Choroid plexus epithelial cell (primary cell): Measurements from ENCODE around the gene LRRC59.

ENCODE experiments used
- DNase-seq: peaks from one replicate; pipeline ENCODE4 v3.0.0-alpha.2; 2010; ENCODE audit warnings: low read depth
- H3K4me3 ChIP-seq: 2 replicates; pipeline ENCODE4 v1.5.1; 2011; ENCODE audit warnings: low read depth, mild to moderate bottlenecking, control low read depth, low read length, moderate library complexity
- TF ChIP-seq, protein P1 (sequence below): conservative IDR thresholded peaks from 2 replicates; pipeline ENCODE4 v1.5.1; 2011; ENCODE audit warnings: low read depth, mild to moderate bottlenecking, control low read depth, inconsistent platforms, low read length, moderate library complexity

LRRC59 gene

DNA sequence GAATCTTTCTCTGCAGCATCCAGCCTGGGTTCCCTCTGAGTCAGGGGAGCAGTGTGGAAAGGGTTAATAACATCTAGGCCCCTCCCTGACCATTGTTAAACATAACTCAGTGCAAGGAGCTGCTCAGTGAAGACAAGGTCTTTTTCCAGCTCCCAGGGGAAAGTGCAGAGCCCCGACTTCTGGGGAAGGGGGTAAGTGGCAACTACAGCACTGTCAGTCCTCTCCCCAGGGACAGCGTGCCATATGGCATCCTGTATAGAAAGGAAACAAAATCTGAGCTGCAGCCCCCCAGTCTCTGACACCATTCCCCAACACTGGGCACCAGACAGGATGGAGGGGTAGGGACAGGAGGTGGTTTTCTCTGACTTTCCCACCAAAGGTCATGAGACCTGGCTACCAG lies 32.2 kb downstream of the LRRC59 start:
- H3K4me3 ChIP-seq: no peak overlapping the region
- TF ChIP-seq, protein P1, sequence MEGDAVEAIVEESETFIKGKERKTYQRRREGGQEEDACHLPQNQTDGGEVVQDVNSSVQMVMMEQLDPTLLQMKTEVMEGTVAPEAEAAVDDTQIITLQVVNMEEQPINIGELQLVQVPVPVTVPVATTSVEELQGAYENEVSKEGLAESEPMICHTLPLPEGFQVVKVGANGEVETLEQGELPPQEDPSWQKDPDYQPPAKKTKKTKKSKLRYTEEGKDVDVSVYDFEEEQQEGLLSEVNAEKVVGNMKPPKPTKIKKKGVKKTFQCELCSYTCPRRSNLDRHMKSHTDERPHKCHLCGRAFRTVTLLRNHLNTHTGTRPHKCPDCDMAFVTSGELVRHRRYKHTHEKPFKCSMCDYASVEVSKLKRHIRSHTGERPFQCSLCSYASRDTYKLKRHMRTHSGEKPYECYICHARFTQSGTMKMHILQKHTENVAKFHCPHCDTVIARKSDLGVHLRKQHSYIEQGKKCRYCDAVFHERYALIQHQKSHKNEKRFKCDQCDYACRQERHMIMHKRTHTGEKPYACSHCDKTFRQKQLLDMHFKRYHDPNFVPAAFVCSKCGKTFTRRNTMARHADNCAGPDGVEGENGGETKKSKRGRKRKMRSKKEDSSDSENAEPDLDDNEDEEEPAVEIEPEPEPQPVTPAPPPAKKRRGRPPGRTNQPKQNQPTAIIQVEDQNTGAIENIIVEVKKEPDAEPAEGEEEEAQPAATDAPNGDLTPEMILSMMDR: no peak
- DNase-seq: no peak

- H3K4me3 ChIP-seq: no peak overlapping the region
- DNase-seq: peak; percentile 52
- TF ChIP-seq, protein P1: peak; percentile 26
Observed at GRCh38 chr17:50364715-50365114, 32.6 kb downstream of the LRRC59 start.

DNA sequence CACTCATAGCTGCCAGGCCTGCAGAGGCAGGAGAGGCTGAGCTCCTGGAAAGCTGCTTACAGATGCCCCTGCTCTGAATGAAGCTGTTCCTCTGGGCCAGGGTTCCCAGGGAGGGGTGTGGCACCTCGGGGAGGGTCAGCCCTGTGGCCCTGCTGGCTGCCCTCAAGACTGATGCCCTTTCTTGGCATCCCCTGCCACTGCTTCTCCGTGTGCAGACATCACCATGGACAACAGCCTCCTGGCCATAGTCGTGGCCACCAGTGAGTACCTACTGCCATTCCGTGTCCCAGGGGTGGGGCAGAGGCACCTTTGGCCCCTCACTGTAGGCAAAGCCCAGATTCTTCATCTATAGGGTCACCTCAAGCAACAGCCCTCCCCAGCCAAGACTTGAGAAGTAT lies 33.3 kb downstream of the LRRC59 start:
- no peak for DNase-seq
- TF ChIP-seq, protein P1: no peak
- H3K4me3 ChIP-seq: no peak overlapping the region

DNA sequence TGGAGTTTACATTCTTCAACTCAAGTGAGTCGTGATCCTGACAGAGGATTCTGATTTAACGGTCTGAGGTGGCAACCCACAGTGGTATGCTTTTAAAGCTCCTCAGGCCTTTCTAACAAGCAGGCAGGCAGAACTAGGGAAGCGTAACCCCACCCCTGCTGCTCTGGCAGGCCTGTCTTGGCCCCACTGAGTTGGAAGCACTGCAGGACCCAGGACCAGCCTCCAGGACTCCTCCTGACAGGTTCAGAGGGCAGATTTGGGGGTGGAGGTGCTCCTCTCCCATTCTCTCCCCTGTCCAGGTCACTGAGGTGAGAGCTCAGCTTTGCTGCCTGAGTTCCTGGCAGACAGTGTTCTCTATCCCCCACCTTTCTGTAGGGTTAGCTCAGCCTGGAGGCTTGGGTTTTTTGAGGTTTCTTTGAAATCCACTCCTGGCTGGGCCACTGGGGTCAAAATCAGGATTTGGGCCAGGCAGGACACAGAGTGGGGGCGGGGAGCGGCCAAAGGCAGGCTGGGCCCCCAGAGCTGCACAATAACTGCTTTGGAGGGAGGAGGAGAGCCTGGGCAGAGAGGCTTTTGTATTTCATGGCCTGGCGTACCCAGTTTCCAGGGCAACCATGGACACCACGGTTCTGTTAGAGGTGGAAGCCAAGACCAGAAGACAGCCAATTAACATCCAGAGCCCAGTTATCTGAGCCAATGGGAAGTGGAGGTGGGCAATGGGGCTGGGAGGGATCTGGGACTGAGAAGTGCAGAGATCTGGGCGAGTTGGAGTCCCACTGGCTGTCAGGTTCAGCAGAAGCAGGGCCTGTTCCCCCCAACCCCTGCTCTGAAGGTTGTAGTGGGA lies 33.9 kb downstream of the LRRC59 start:
- TF ChIP-seq, protein P1: no peak
- DNase-seq: peak; percentile 81
- no peak overlapping the region for H3K4me3 ChIP-seq

GRCh38 chr17:50362661-50363060 lies 34.7 kb downstream of the LRRC59 start:
- no peak for DNase-seq
- H3K4me3 ChIP-seq: no peak overlapping the region
- TF ChIP-seq, protein P1: no peak

DNA sequence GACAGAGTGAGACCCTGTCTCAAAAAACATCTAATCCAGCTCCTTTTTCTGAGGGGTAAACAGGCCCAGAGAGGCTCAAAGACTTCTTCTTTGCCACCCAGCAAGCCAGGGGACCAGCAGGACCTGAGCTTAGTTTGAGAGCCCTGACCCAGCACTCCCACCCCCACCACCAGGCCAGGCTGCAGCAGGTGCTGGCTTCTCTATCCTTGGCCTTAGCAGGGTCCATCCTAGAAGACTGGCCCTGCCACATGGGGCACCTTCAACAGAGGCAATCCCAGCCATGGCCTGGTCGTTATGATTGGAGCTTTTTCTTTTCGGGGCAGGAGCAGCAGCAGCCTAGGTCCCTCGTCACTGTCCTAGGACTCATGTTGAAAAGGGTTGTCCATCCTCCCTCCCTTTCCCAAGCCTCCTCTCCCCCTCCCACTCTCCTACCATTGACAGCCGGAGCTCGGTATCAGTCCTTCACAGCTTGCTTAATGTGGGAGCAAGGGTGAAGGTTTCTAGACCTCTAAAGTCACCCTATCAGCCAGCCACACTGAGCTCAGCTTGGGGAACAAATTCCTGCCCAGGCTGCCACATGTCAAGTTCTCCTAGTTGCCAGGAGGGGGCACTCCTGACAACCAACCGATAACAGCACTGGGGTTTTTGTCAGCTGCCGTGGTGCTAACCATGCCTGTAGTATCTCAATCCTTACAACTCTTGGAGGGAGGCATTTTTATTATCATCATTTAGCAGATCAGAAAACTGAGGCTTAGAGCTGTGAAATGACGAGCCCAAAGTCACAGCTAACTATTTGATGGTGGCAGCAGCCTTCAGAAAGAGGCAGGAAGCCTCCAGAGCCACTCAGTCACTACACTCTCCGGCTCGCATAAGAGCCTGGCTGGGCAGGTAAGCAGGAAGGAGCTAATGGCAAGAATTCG lies 35.5 kb downstream of the LRRC59 start:
- DNase-seq: peak; percentile 89
- H3K4me3 ChIP-seq: no peak overlapping the region
- TF ChIP-seq, protein P1: peak; percentile 83
